Right lobe of liver (tissue), 6 donors: ENCODE data around the gene F12. TPM values are rescaled to one million over a fixed set of nuclear protein-coding genes. Genes with fewer than 3 reads are reported as not detected.

ENCODE experiments used
- ATAC-seq, 4 donors: fragments of 200-7000 bp; cut with Tn5 transposase; one replicate each; pipeline ENCODE4 v1.9.1; 2020; ENCODE audit warnings: mild to moderate bottlenecking in 4 of 4, moderate library complexity in 4 of 4
- DNase-seq, 3 donors: peaks; one replicate each; pipeline ENCODE4 v3.0.0-alpha.2; 2020
- H3K27ac ChIP-seq, 3 donors: fragments of 200-600 bp; one replicate each; pipeline ENCODE4 v1.8.0; 2022
- H3K27me3 ChIP-seq, 2 donors: fragments of 200-600 bp; one replicate each; pipeline ENCODE4 v1.8.0; 2022
- H3K36me3 ChIP-seq, 4 donors: fragments of 200-600 bp; sonication (generic) in 1 of 4; one replicate each; pipeline versions ENCODE4 v1.5.1 to v1.8.0; 2017 to 2022; ENCODE audit warnings: control low read depth in 1 of 4
- H3K4me1 ChIP-seq, 4 donors: fragments of 200-600 bp; sonication (generic) in 1 of 4; one replicate each; pipeline versions ENCODE4 v1.5.1 to v1.8.0; 2017 to 2022; ENCODE audit warnings: control low read depth in 1 of 4
- H3K4me3 ChIP-seq, 3 donors: fragments of 200-600 bp; one replicate each; pipeline ENCODE4 v1.8.0; 2022
- H3K9me3 ChIP-seq, 4 donors: fragments of 200-600 bp; sonication (generic) in 1 of 4; one replicate each; pipeline versions ENCODE4 v1.5.1 to v1.8.0; 2017 to 2022; ENCODE audit warnings: control low read depth in 1 of 4
- POLR2A ChIP-seq: fragments of 450-650 bp; IDR thresholded peaks from one replicate; pipeline ENCODE4 v1.6.1; 2017; ENCODE audit warnings: antibody characterized with exemption, mild to moderate bottlenecking
- WGBS: methylation state at CpG from one replicate; pipeline ENCODE4 v1.1.6; 2018; ENCODE audit warnings: low coverage, low lambda C conversion rate; ENCODE audit not compliant: insufficient coverage; ENCODE audit errors: missing lambda C conversion rate; 5-methylcytosine and 5-hydroxymethylcytosine counted together
- intact Hi-C, 2 donors: fragments of 100-400 bp; cut with DNase I; formaldehyde crosslinking; loops; one replicate each; pipeline versions ENCODE4 v1.11.2 to v1.14.1; 2022
- total RNA-seq, 6 experiments: library from RNA; depleted of rRNA in 2 of 6; stranded (reverse); fragments of >200 nt in 2 of 6; fragmentation: NEBNext Ultra II Directional in 3 of 6; extraction: Animal tissue kit (Norgen Biotek cat#: 25700) in 3 of 6; gene quantifications; one replicate each; pipeline versions ENCODE4 v1.1.0 to v1.2.4, GENCODE V29; 2016 to 2023
- TF ChIP-seq, protein P1 (sequence below), 4 donors: fragments of 200-600 bp in 3 of 4; fragments of 450-650 bp in 1 of 4; IDR thresholded peaks; one replicate each; pipeline versions ENCODE4 v1.5.1 to v1.8.0; 2016 to 2022; ENCODE audit warnings: antibody characterized with exemption in 4 of 4, mild to moderate bottlenecking in 2 of 4
- donor health status: DM: no; HTN: yes; CAD: no.
- donor health status: DM: no; HTN: no; CAD: no.
- donor health status: DM: no; HTN: no; CAD: no.
- donor health status: DM: no; HTN: yes; CAD: no.
- donor health status: DM: no; HTN: yes; CAD: no.

The F12 gene
- total RNA-seq, 6 experiments from 2014 or later, result 236 to 518 (median 365) TPM

DNA sequence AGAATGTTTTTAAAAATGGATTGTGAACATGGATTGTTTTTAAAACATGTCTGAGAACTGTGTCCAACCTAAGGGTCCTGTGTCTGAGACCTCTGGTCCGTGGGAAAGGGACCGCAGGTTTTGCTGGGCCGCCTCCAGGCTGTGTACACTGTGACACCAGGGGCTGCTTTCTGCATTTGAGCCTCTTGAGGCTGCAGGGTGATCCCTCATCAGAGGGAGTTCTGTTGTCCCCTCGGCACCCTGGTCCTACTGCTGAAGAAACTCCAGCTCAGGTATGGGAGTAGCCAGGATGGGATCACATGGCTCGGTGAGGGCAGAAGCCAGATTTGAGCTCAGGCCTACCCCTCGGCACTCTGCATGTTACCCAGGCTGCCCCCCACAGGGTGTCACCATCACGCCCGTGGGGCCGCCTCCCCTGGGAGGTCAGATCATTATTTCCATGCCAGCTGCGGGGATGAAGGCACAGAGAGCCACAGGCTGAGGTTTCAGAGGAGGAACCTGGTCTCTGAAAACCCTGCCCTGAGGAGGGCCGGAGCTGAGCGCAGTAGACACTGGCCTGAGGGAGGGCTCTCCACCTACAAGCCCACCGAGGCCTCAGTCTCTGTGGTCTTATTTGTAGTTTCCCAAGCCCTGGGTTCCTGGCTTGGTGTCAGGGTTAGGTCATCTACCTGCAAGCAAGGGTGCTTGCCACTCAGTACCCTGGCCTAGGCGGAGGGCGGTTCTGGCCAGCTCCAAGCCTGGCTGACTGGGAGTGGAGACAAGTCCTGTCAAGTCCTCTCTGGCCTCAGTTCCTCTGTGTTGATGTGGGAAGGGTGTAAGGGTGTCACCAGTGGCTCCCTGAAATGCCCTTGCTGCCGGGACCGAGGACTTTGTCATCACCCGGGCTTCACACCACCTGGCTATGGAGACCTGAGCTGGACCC, 40.0 kb upstream of the F12 start:
- intact Hi-C loops, result loop anchor here (5.0 to 10.0 kb wide), 3 partner anchors 52 to 135 kb away; partner anchors contain the start of gene MXD3 (in 1 of the 2)
- H3K4me3 ChIP-seq, result no peak overlapping the region
- peaks cover 0 to 24% (median 4%) of the 10 kb centered on the region in 4 donors for H3K4me1 ChIP-seq
- DNase-seq (no peak), ATAC-seq (no peak)
- TF ChIP-seq POLR2A, result no peak
- TF ChIP-seq, protein P1, sequence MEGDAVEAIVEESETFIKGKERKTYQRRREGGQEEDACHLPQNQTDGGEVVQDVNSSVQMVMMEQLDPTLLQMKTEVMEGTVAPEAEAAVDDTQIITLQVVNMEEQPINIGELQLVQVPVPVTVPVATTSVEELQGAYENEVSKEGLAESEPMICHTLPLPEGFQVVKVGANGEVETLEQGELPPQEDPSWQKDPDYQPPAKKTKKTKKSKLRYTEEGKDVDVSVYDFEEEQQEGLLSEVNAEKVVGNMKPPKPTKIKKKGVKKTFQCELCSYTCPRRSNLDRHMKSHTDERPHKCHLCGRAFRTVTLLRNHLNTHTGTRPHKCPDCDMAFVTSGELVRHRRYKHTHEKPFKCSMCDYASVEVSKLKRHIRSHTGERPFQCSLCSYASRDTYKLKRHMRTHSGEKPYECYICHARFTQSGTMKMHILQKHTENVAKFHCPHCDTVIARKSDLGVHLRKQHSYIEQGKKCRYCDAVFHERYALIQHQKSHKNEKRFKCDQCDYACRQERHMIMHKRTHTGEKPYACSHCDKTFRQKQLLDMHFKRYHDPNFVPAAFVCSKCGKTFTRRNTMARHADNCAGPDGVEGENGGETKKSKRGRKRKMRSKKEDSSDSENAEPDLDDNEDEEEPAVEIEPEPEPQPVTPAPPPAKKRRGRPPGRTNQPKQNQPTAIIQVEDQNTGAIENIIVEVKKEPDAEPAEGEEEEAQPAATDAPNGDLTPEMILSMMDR (IDR thresholded peaks at IDR 0.05), result no peak
- no peaks in the 10 kb centered on the region for H3K27me3 ChIP-seq
- H3K27ac ChIP-seq, result no peak overlapping the region
- no peaks in the 10 kb centered on the region for H3K36me3 ChIP-seq
- H3K9me3 ChIP-seq, result no peaks in the 10 kb centered on the region
- 95% methylated on average over 3 of the region's 18 CpGs for WGBS

DNA sequence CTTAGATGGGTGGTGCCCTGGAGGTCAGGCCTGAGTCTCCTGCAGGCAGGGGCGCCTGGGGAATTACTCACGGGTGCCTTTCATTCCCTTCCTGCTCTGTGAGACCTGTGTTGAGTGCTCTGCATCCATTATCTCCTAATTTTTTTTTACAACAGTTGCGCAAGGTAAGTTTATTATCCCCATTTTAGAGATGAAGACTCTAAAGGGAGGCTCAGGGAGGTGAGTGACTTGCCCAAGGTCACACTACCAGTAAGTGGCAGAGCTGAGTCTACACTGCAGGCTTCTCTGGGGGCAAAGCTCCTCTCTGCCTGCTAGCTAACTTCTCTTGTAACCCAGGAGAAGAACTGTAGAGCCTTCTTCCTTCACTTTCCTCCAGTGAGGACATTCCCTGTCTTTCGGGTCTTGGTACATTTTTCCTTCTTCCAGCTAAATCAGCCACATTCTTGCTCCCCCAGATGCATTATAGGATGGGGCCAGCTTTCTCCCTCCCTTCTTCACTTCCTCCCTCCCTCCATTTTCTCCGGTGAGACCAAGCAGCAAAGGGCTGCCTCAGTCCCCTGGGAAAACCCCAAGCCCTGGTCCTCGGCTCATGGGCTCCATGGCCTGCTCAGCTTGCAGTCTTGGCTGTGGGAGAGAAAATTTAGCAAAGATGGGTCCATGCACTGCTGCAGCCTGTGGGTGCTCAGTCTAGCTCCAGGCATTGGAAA, 39.0 kb upstream of the F12 start:
- intact Hi-C loops, result no loop called here
- TF ChIP-seq, protein P1 (IDR thresholded peaks at IDR 0.05), result no peak
- no peak for TF ChIP-seq POLR2A
- DNase-seq, result no peak
- Histone ChIP-seq H3K9me3 (no peaks in the 10 kb centered on the region), H3K4me3 (no peak overlapping the region), H3K36me3 (no peaks in the 10 kb centered on the region), H3K27ac (no peak overlapping the region), H3K27me3 (no peaks in the 10 kb centered on the region), H3K4me1 (peaks cover 0 to 18% (median 1%) of the 10 kb centered on the region in 4 donors)
- WGBS, result 78% methylated on average over 5 of the region's 6 CpGs
- no peak for ATAC-seq

DNA sequence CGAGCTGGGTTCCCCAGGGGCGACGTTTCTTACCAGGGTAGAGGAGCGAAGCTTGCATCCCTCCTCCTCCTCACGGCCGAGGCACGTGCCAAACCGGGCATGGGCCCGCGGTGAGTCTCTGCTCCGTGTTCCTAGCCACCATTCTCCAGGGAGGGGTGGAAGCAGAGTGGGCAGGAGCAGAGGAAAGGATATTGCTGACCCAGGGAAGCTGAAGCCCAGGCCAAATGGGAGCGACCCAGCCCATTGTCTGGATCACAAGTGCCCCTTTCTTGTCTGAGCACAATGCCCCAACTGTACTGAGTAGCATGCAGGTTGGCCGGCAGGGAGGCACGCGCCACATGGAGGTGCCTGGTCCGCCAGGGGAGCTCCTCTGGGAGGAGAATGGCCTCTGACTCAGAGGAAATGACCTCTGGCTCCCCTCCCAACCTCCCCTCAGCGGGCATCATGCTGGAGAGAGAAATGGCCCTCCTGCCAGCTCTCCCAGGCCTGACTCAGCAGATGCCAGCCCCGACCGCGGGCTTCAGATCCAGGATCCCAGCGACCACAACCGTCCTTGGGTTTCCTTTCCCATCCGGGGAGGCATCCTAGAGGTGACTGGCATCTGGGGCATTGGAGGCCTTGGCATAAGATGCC, 38.4 kb upstream of the F12 start:
- Histone ChIP-seq H3K4me3 (no peak overlapping the region), H3K36me3 (no peaks in the 10 kb centered on the region), H3K4me1 (peaks cover 0 to 18% (median 1%) of the 10 kb centered on the region in 4 donors), H3K27me3 (no peaks in the 10 kb centered on the region), H3K27ac (no peak overlapping the region), H3K9me3 (no peaks in the 10 kb centered on the region)
- intact Hi-C loops, result no loop called here
- peak; percentile 31 to 82 (median 52) for ATAC-seq
- WGBS, result 0% methylated on average over 2 of the region's 23 CpGs
- DNase-seq, result peak; percentile 72 to 85 (median 72)
- peak; percentile 17 for TF ChIP-seq POLR2A
- TF ChIP-seq, protein P1 (IDR thresholded peaks at IDR 0.05), result no peak

DNA sequence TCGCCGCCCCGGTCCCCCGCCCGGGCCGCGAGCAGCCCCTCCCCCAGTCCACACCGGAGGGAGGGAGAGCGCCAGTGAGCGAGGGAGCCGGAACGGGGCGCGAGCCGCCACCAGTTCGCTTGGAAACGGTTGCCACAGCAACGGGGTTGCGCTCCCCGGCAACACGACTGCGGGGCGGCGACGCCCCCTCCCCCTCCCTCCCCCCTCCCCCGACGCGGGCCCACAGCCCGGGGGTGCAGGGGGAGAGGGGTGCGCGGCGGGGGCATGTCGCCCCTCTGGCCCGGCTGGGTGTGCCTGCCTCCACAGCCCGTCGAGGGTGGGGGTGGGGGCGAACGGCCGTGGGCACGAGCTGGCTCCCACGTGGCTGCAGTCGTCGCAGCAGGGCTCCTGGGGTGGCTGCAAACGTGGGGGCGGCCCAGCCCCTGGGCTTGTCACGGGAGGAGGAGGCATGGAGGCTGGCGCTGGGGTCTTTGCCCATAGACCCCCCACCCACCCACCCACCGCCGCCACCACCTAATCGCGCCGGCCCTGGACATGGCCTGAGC, 37.8 kb upstream of the F12 start:
- TF ChIP-seq, protein P1 (IDR thresholded peaks at IDR 0.05), result no peak
- TF ChIP-seq POLR2A, result no peak
- Histone ChIP-seq H3K4me3 (peak overlapping the region; percentile 51 to 66 (median 57)), H3K27me3 (no peaks in the 10 kb centered on the region), H3K4me1 (peaks cover 0 to 18% (median 1%) of the 10 kb centered on the region in 4 donors), H3K27ac (peak overlapping the region in 1 of 3 donors; percentile 29), H3K9me3 (no peaks in the 10 kb centered on the region), H3K36me3 (no peaks in the 10 kb centered on the region)
- peak in 3 of 4 donors; percentile 1 to 20 (median 2) for ATAC-seq
- intact Hi-C loops, result no loop called here
- 0% methylated on average over 1 of the region's 52 CpGs for WGBS
- DNase-seq, result peak in 1 of 3 donors; percentile 69
